Left renal cortex interstitium (tissue), 4 donors: ENCODE results near the gene TMED8. TPM values are rescaled to one million over a fixed set of nuclear protein-coding genes. Genes with fewer than 3 reads are reported as not detected.

Experiments used
- DNase-seq, 4 donors: peaks; one replicate each; pipeline ENCODE4 v3.0.0-alpha.2; 2013; ENCODE audit warnings: low read depth in 4 of 4, low spot score in 2 of 4, missing footprints in 1 of 4
- polyA plus RNA-seq, 4 donors: library from polyadenylated mRNA; unstranded; fragments of 120-200 nt; gene quantifications; one replicate each; pipeline ENCODE4 v1.2.1, GENCODE V29; 2013; ENCODE audit not compliant: insufficient read length in 4 of 4

The TMED8 gene
- polyA plus RNA-seq, 4 donors: 18.4 to 27.1 (median 21.6) TPM

GRCh38 chr14:77302926-77303325 lies 74.0 kb downstream of the TMED8 start:
- DNase-seq: no peak

- DNase-seq: peak in 1 of 4 donors; percentile 77
These were observed 75.8 kb downstream of the TMED8 start for GRCh38 chr14:77301103-77301502.

DNA sequence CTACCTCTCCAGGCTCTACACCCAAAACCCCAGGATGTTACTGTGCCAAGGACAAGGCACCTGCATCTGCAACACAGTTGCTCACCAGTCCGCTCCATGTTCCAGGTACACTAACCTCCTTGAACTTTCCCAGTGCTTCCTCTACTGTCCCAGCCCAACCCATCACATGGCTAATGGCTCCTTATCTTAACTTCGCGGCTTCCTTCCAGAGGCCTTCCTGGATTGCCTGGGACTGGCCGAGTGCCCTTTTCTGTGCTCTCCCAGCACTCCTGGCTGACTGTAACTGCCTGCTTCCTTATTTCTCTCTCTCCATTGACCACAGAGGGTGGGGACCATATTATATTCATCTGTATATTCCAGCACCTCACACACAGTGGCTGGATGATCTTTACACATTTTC lies 77.1 kb downstream of the TMED8 start:
- no peak for DNase-seq

GRCh38 chr14:77296906-77297305 lies 80.0 kb downstream of the TMED8 start:
- no peak for DNase-seq

DNA sequence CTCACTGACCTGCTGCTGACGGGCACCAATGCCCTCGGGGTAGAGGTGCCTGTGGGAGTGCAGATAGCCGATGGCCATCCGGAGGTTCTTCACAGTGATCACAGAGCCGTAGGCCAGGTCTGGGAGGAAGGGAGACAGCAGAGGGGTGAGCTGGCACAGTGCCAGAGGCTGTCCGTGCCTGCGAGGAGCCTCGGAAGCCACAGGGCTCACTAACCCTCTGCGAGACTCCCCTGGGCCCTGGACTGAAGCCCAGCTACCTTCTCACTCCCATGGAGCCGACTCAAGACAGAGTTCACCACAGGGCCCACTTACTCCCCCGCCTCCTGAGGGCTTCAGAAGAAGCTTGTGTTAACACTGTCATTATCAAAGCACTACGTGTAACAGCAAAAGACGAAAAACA lies 80.7 kb downstream of the TMED8 start:
- no peak for DNase-seq

- no peak for DNase-seq
These were observed 86.2 kb downstream of the TMED8 start for GRCh38 chr14:77290705-77291104.

GRCh38 chr14:77286576-77286975 lies 90.3 kb downstream of the TMED8 start:
- no peak for DNase-seq

Other genes with a start within 250 kb of the TMED8 start
- gene ZDHHC22, start 235.3 kb downstream of the TMED8 start, polyA plus RNA-seq: under 1 TPM; 0.45 to 0.86 (median 0.55) TPM
- 1 to 10 TPM; 1.0 to 1.8 (median 1.4) TPM for gene TMEM63C, start 195.3 kb downstream of the TMED8 start, polyA plus RNA-seq
- gene NGB, start 105.9 kb downstream of the TMED8 start, polyA plus RNA-seq: not detected
- 10 to 100 TPM; 34.2 to 55.2 (median 47.0) TPM for gene POMT2, start 56.2 kb downstream of the TMED8 start, polyA plus RNA-seq
- gene GSTZ1, start 56.1 kb downstream of the TMED8 start, polyA plus RNA-seq: 10 to 100 TPM; 23.5 to 30.0 (median 27.7) TPM
- 10 to 100 TPM in 1 of 4 donors, 1 to 10 TPM in 3; 6.7 to 10.9 (median 8.5) TPM for gene SAMD15, start 285 bp upstream of the TMED8 start, polyA plus RNA-seq
- gene NOXRED1, start 46.4 kb upstream of the TMED8 start, polyA plus RNA-seq: 1 to 10 TPM; 1.8 to 4.1 (median 2.6) TPM
- 10 to 100 TPM; 30.3 to 36.9 (median 31.2) TPM for gene VIPAS39, start 80.5 kb upstream of the TMED8 start, polyA plus RNA-seq
- gene AHSA1, start 81.0 kb upstream of the TMED8 start, polyA plus RNA-seq: 100 to 1,000 TPM; 186 to 225 (median 202) TPM
- gene ISM2, start 121.7 kb upstream of the TMED8 start, polyA plus RNA-seq: 1 to 10 TPM; 1.3 to 3.6 (median 1.8) TPM
- gene SPTLC2, start 239.5 kb upstream of the TMED8 start, polyA plus RNA-seq: 10 to 100 TPM; 67.1 to 71.3 (median 69.1) TPM